HAP-1 (cell line): Measurements from ENCODE around the gene KATNB1.
"Not testable (repeated sequence)": the region's sequence is repeated elsewhere in the genome, so short reads cannot be mapped to it uniquely, and the experiment has no call there.

Experiments used
- DNase-seq, 2 experiments: peaks; one replicate each; pipeline ENCODE4 v3.0.0-alpha.2; 2016 to 2020; ENCODE audit warnings: low spot score in 2 of 2
- H3K27me3 ChIP-seq: fragments of 250-450 bp; sonication (Bioruptor Pico); 2 replicates; pipeline ENCODE4 v1.5.1; 2020; ENCODE audit warnings: low read depth, mild to moderate bottlenecking, moderate library complexity
- H3K36me3 ChIP-seq: fragments of 250-450 bp; sonication (Bioruptor Pico); replicated peaks from 2 replicates; pipeline ENCODE4 v1.5.1; 2020; ENCODE audit warnings: mild to moderate bottlenecking
- H3K4me1 ChIP-seq: fragments of 250-450 bp; sonication (Bioruptor Pico); 2 replicates; pipeline ENCODE4 v1.5.1; 2020; ENCODE audit warnings: mild to moderate bottlenecking
- H3K4me3 ChIP-seq: fragments of 250-450 bp; sonication (Bioruptor Pico); 2 replicates; pipeline ENCODE4 v1.5.1; 2020; ENCODE audit warnings: mild to moderate bottlenecking, moderate library complexity
- H3K9me3 ChIP-seq: fragments of 250-450 bp; sonication (Bioruptor Pico); 2 replicates; pipeline ENCODE4 v1.5.1; 2020; ENCODE audit warnings: mild to moderate bottlenecking, moderate library complexity
- in situ Hi-C: fragments of 300-500 bp; cut with MboI; formaldehyde crosslinking; loops from 3 replicates; pipeline ENCODE4 v1.14.3; 2020; ENCODE audit warnings: low sequenced_read_pairs, inconsistent platforms, mixed read lengths

The KATNB1 gene

GRCh38 chr16:57781741-57782606 is 46.4 kb downstream of the KATNB1 start:
- Histone ChIP-seq H3K36me3 (no peaks in the 10 kb centered on the region), H3K27me3 (no peaks in the 10 kb centered on the region), H3K4me1 (no peaks in the 10 kb centered on the region; the same call in 1 of the 2 replicates), H3K9me3 (no peaks in the 10 kb centered on the region), H3K4me3 (no peak overlapping the region)
- DNase-seq = no peak
- in situ Hi-C loops = no loop called here

- H3K27me3 ChIP-seq, H3K9me3 ChIP-seq, H3K4me3 ChIP-seq, H3K36me3 ChIP-seq, DNase-seq, H3K4me1 ChIP-seq, in situ Hi-C loops: not testable (repeated sequence)
Observed at GRCh38 chr16:57782607-57783055, 47.1 kb downstream of the KATNB1 start.

GRCh38 chr16:57783116-57783515 is 47.5 kb downstream of the KATNB1 start:
- in situ Hi-C loops = no loop called here
- H3K4me1 ChIP-seq = no peaks in the 10 kb centered on the region; the same call in 1 of the 2 replicates
- no peaks in the 10 kb centered on the region for H3K27me3 ChIP-seq
- H3K4me3 ChIP-seq = no peak overlapping the region
- H3K36me3 ChIP-seq = no peaks in the 10 kb centered on the region
- no peak for DNase-seq
- H3K9me3 ChIP-seq = no peaks in the 10 kb centered on the region

- no peak for DNase-seq
- H3K27me3 ChIP-seq = no peaks in the 10 kb centered on the region
- no peaks in the 10 kb centered on the region for H3K36me3 ChIP-seq
- no peaks in the 10 kb centered on the region for H3K9me3 ChIP-seq
- no peak overlapping the region for H3K4me3 ChIP-seq
- H3K4me1 ChIP-seq = no peaks in the 10 kb centered on the region; the same call in 1 of the 2 replicates
- in situ Hi-C loops = no loop called here
Observed at GRCh38 chr16:57783883-57784282, 48.3 kb downstream of the KATNB1 start.

GRCh38 chr16:57784334-57784733 is 48.8 kb downstream of the KATNB1 start:
- Histone ChIP-seq H3K9me3 (no peaks in the 10 kb centered on the region), H3K36me3 (no peaks in the 10 kb centered on the region), H3K4me1 (no peaks in the 10 kb centered on the region; the same call in 1 of the 2 replicates), H3K27me3 (no peaks in the 10 kb centered on the region), H3K4me3 (no peak overlapping the region)
- in situ Hi-C loops = no loop called here
- no peak for DNase-seq

- Histone ChIP-seq H3K4me3 (no peak overlapping the region), H3K4me1 (no peaks in the 10 kb centered on the region; the same call in 1 of the 2 replicates), H3K9me3 (no peaks in the 10 kb centered on the region), H3K36me3 (no peaks in the 10 kb centered on the region), H3K27me3 (no peaks in the 10 kb centered on the region)
- in situ Hi-C loops = no loop called here
- no peak for DNase-seq
Observed at GRCh38 chr16:57785385-57785784, 49.8 kb downstream of the KATNB1 start.

- Histone ChIP-seq H3K36me3 (no peaks in the 10 kb centered on the region), H3K27me3 (no peaks in the 10 kb centered on the region), H3K9me3 (no peaks in the 10 kb centered on the region), H3K4me3 (no peak overlapping the region), H3K4me1 (no peaks in the 10 kb centered on the region; the same call in 1 of the 2 replicates)
- in situ Hi-C loops = no loop called here
- no peak for DNase-seq
Observed at GRCh38 chr16:57785924-57786323, 50.4 kb downstream of the KATNB1 start.

- H3K27me3 ChIP-seq = no peaks in the 10 kb centered on the region
- no peak overlapping the region for H3K4me3 ChIP-seq
- no peaks in the 10 kb centered on the region; the same call in 1 of the 2 replicates for H3K4me1 ChIP-seq
- no peaks in the 10 kb centered on the region for H3K36me3 ChIP-seq
- in situ Hi-C loops = no loop called here
- no peak for DNase-seq
- no peaks in the 10 kb centered on the region for H3K9me3 ChIP-seq
Observed at GRCh38 chr16:57786632-57787518, 51.3 kb downstream of the KATNB1 start.

- H3K9me3 ChIP-seq = no peaks in the 10 kb centered on the region
- in situ Hi-C loops = no loop called here
- no peaks in the 10 kb centered on the region for H3K36me3 ChIP-seq
- no peak for DNase-seq
- no peaks in the 10 kb centered on the region for H3K27me3 ChIP-seq
- H3K4me1 ChIP-seq = no peaks in the 10 kb centered on the region; the same call in 1 of the 2 replicates
- no peak overlapping the region for H3K4me3 ChIP-seq
Observed at GRCh38 chr16:57787519-57787905, 51.9 kb downstream of the KATNB1 start.

GRCh38 chr16:57788252-57788841 is 52.8 kb downstream of the KATNB1 start:
- H3K4me3 ChIP-seq = no peak overlapping the region
- no peaks in the 10 kb centered on the region for H3K36me3 ChIP-seq
- no peaks in the 10 kb centered on the region for H3K4me1 ChIP-seq
- DNase-seq = no peak
- H3K27me3 ChIP-seq = no peaks in the 10 kb centered on the region
- no peaks in the 10 kb centered on the region for H3K9me3 ChIP-seq
- in situ Hi-C loops = no loop called here

- Histone ChIP-seq H3K9me3 (no peaks in the 10 kb centered on the region), H3K4me1 (no peaks in the 10 kb centered on the region), H3K4me3 (no peak overlapping the region), H3K36me3 (no peaks in the 10 kb centered on the region), H3K27me3 (no peaks in the 10 kb centered on the region)
- in situ Hi-C loops = no loop called here
- DNase-seq = no peak
Observed at GRCh38 chr16:57788951-57789350, 53.4 kb downstream of the KATNB1 start.

GRCh38 chr16:57791195-57791892 is 55.8 kb downstream of the KATNB1 start:
- Histone ChIP-seq H3K4me3 (no peak overlapping the region), H3K36me3 (no peaks in the 10 kb centered on the region; the same call in 1 of the 2 replicates), H3K27me3 (no peaks in the 10 kb centered on the region), H3K4me1 (no peaks in the 10 kb centered on the region), H3K9me3 (no peaks in the 10 kb centered on the region)
- in situ Hi-C loops = no loop called here
- no peak for DNase-seq

GRCh38 chr16:57791893-57792461 is 56.4 kb downstream of the KATNB1 start:
- no peaks in the 10 kb centered on the region for H3K9me3 ChIP-seq
- H3K4me1 ChIP-seq = no peaks in the 10 kb centered on the region
- no peaks in the 10 kb centered on the region for H3K27me3 ChIP-seq
- in situ Hi-C loops = no loop called here
- no peak for DNase-seq
- H3K4me3 ChIP-seq = no peak overlapping the region
- no peaks in the 10 kb centered on the region; the same call in 1 of the 2 replicates for H3K36me3 ChIP-seq
